HEK293T (cell line): ENCODE results near the gene EFTUD2.
"Not testable (repeated sequence)": the region's sequence is repeated elsewhere in the genome, so short reads cannot be mapped to it uniquely, and the experiment has no call there.

Source experiments
- CTCF ChIA-PET: fragments of 350-600 bp; formaldehyde crosslinking; extraction: SDS; loops from one replicate; lab custom pipeline; 2021; ENCODE audit warnings: antibody characterized with exemption, inconsistent platforms; lab: Yijun Ruan, JAX
- POLR2A ChIA-PET: fragments of 350-600 bp; formaldehyde crosslinking; extraction: SDS; loops from one replicate; lab custom pipeline; 2020; ENCODE audit warnings: antibody characterized with exemption, inconsistent platforms; lab: Yijun Ruan, JAX
- DNase-seq: peaks from one replicate; pipeline ENCODE4 v3.0.0; 2012; ENCODE audit warnings: mixed read lengths; ENCODE audit errors: extremely low spot score
- ARNT ChIP-seq: fragments of 450-650 bp; IDR thresholded peaks from 2 replicates; pipeline ENCODE4 v1.6.1; 2017; ENCODE audit warnings: mild to moderate bottlenecking
- BHLHE40 ChIP-seq: fragments of 450-650 bp; IDR thresholded peaks from 2 replicates; pipeline ENCODE4 v1.6.1; 2016; ENCODE audit warnings: mild to moderate bottlenecking, moderate library complexity, borderline replicate concordance
- CTBP1 ChIP-seq: fragments of 450-650 bp; IDR thresholded peaks from 2 replicates; pipeline ENCODE4 v1.6.1; 2016; ENCODE audit warnings: borderline replicate concordance
- ELF4 ChIP-seq: fragments of 450-650 bp; IDR thresholded peaks from 2 replicates; pipeline ENCODE4 v1.6.1; 2017; ENCODE audit warnings: antibody characterized with exemption
- FOXA1 ChIP-seq: fragments of 450-650 bp; IDR thresholded peaks from 2 replicates; pipeline ENCODE4 v1.6.1; 2016; ENCODE audit warnings: mild to moderate bottlenecking
- FOXK2 ChIP-seq: fragments of 450-650 bp; IDR thresholded peaks from 2 replicates; pipeline ENCODE4 v1.6.1; 2016; ENCODE audit warnings: mild to moderate bottlenecking
- FOXM1 ChIP-seq: fragments of 450-650 bp; IDR thresholded peaks from 2 replicates; pipeline ENCODE4 v1.6.1; 2017; ENCODE audit warnings: mild to moderate bottlenecking, borderline replicate concordance
- HDGF ChIP-seq: fragments of 450-650 bp; IDR thresholded peaks from 2 replicates; pipeline ENCODE4 v1.6.1; 2017; ENCODE audit warnings: antibody characterized with exemption, borderline replicate concordance
- L3MBTL2 ChIP-seq: fragments of 450-650 bp; conservative IDR thresholded peaks from 2 replicates; pipeline ENCODE4 v1.6.1; 2016; ENCODE audit warnings: mild to moderate bottlenecking
- LEF1 ChIP-seq: fragments of 450-650 bp; IDR thresholded peaks from 2 replicates; pipeline ENCODE4 v1.6.1; 2017; ENCODE audit warnings: mild to moderate bottlenecking, borderline replicate concordance
- NFRKB ChIP-seq: fragments of 450-650 bp; IDR thresholded peaks from 2 replicates; pipeline ENCODE4 v1.6.1; 2016; ENCODE audit warnings: mild to moderate bottlenecking, moderate library complexity
- PKNOX1 ChIP-seq: fragments of 450-650 bp; IDR thresholded peaks from 2 replicates; pipeline ENCODE4 v1.6.1; 2016
- SP1 ChIP-seq: fragments of 450-650 bp; IDR thresholded peaks from 2 replicates; pipeline ENCODE4 v1.6.1; 2017
- SUZ12 ChIP-seq: fragments of 450-650 bp; IDR thresholded peaks from 2 replicates; pipeline ENCODE4 v1.6.1; 2016; ENCODE audit warnings: mild to moderate bottlenecking
- TARDBP ChIP-seq: fragments of 450-650 bp; IDR thresholded peaks from 2 replicates; pipeline ENCODE4 v1.6.1; 2016
- ZNF384 ChIP-seq: fragments of 450-650 bp; IDR thresholded peaks from 2 replicates; pipeline ENCODE4 v1.6.1; 2016

The EFTUD2 gene

GRCh38 chr17:44899074-44899782, at the start of gene EFTUD2:
TSS of gene EFTUD2 (minus strand) at chr17:44899445. CDS start at chr17:44894521, 4,924 bp downstream.
- DNase-seq = peak; percentile 94
- CTCF ChIA-PET = interaction anchor here (0.7 kb wide), 2 partner anchors 21 to 34 kb away, joined by 3 read pairs; no protein-coding TSS in a partner anchor
- POLR2A ChIA-PET = interaction anchor here (0.6 to 4.7 kb wide), 9 partner anchors 8 to 152 kb away, joined by 3 to 37 read pairs (median 3); partner anchors contain the start of gene DCAKD
- TF ChIP-seq TARDBP (0 out of 2 replicates have a peak, but pooled peaks have one; percentile 18), ARNT (peak; percentile 51; the same call in 1 of the 2 replicates), ELF4 (peak; percentile 80), L3MBTL2 (peak; percentile 94), LEF1 (0 out of 2 replicates have a peak, but pooled peaks have one; percentile 25), CTBP1 (peak; percentile 56; the same call in 1 of the 2 replicates), PKNOX1 (no peak), FOXM1 (peak; percentile 39; the same call in 1 of the 2 replicates), HDGF (no peak)

- DNase-seq = no peak
- no peak for TF ChIP-seq NFRKB
- TF ChIP-seq FOXK2 = no peak
- no peak for TF ChIP-seq L3MBTL2
- no peak for TF ChIP-seq ARNT
- no peak for TF ChIP-seq CTBP1
- TF ChIP-seq HDGF = no peak
- no peak for TF ChIP-seq SUZ12
- ChIA-PET CTCF (no interaction called here), POLR2A (interaction anchor here (1.1 to 2.1 kb wide), 3 partner anchors 12 to 102 kb away, joined by 4 to 6 read pairs (median 4); partner anchors contain the start of gene C1QL1)
Observed at GRCh38 chr17:44948315-44948795, 49.1 kb upstream of the EFTUD2 start.

DNA sequence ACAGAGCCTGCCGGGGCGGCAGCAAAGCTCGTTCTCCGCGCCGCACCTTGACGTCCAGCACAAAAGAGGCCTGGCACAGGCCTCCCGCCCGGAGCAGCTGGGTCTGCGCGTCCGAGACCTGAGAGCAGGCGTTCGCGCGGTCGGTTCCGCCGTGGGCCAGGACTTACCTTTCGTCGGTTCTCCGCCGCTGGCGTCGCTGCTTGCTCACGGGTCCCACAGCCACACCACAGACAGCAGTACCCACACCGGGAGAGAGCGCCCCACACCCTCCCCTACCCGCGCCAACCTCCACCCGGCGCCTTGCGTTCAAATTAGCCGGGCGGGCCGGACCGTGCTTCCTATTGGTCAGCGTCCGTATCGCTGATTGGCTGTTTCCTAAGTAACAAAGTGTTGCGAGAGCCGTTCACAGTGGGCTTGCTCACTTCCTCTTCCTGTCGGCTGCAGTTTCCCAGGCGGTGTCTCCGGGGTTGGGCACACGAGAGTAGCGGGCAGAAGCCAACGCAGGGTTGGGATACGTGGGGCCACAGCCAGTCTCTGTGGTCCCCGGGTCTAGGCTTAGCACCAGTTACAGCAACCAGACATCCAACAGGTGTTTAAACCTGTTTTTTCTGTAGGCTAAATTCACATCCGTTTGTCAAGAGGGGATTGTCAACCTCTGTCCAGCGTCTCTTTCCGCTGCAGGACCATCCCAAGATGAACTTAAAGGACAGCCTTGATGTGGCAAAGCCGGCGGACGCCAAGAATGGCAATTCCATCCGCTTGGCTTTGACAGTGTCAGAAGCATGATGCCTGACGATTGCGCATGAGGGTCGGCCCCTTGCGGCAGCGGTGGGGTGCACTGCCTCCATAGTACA, 48.4 kb upstream of the EFTUD2 start, which contains the start of gene KIF18B:
TSS of gene KIF18B (minus strand) at position 313 of the 854 bp plus-strand sequence. CDS start 11,429 bp downstream, outside the sequence.
- TF ChIP-seq SUZ12 = no peak
- TF ChIP-seq ARNT = no peak
- no peak for TF ChIP-seq LEF1
- TF ChIP-seq ELF4 = peak; percentile 64
- TF ChIP-seq PKNOX1 = 0 out of 2 replicates have a peak, but pooled peaks have one; percentile 24
- TF ChIP-seq FOXA1 = no peak
- peak; percentile 99 for TF ChIP-seq FOXM1
- TF ChIP-seq TARDBP = no peak
- no peak for TF ChIP-seq HDGF
- TF ChIP-seq CTBP1 = no peak
- no peak for TF ChIP-seq NFRKB
- TF ChIP-seq FOXK2 = no peak
- peak; percentile 77 for TF ChIP-seq L3MBTL2
- TF ChIP-seq BHLHE40 = no peak
- no peak for TF ChIP-seq SP1
- no peak for TF ChIP-seq ZNF384
- DNase-seq = peak; percentile 94
- ChIA-PET POLR2A (interaction anchor here (0.6 to 2.3 kb wide), 12 partner anchors 8 to 255 kb away, joined by 3 to 9 read pairs (median 4); partner anchors contain the start of gene C1QL1), CTCF (no interaction called here)

DNA sequence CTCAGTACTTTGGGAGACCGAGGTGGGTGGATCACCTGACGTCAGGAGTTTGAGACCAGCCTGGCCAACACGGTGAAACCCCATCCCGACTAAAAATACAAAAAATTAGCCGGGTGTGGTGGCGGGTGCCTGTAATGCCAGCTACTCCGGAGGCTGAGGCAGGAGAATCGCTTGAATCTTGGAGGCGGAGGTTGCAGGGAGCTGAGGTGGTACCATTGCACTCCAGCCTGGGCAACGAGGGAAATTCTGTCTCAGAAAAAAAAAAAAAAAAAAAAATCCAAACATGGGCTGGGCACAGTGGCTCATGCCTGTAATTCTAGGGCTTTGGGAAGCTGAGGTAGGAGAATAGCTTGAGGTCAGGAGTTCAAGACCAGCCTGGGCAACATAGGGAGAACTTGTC, 46.4 kb upstream of the EFTUD2 start:
- peak; percentile 76 for TF ChIP-seq ZNF384
- POLR2A ChIA-PET = interaction anchor here (2.3 kb wide), 1 partner anchor 35 kb away, joined by 9 read pairs; no protein-coding TSS in a partner anchor
- CTCF ChIA-PET = interaction anchor here (0.9 kb wide), 1 partner anchor 77 kb away, joined by 4 read pairs; no protein-coding TSS in a partner anchor
- DNase-seq = not testable (repeated sequence)

DNA sequence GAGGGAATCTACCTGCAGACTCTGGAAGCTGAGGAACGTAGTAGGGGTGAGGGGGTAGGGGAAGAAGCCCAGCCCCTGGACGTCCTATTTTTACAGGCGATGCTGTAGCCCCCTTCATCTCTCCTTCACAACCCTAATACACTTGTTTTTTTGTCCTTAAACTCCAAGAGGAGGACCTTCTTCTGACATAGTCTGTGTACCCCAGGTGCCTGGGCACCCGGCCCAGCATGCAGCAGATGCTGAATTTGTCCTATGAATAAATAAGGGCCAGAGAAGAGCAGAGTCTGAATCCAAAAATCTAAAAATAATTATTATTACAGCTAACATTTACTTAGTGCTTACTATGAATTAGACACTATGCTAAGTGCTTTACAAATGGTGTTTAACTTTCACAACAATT, 43.2 kb upstream of the EFTUD2 start:
- no peak for TF ChIP-seq FOXK2
- no peak for TF ChIP-seq TARDBP
- TF ChIP-seq ARNT = no peak
- TF ChIP-seq HDGF = no peak
- TF ChIP-seq ELF4 = no peak
- no peak for TF ChIP-seq NFRKB
- TF ChIP-seq SP1 = no peak
- no peak for TF ChIP-seq LEF1
- no peak for TF ChIP-seq L3MBTL2
- no peak for TF ChIP-seq CTBP1
- TF ChIP-seq PKNOX1 = no peak
- TF ChIP-seq BHLHE40 = no peak
- TF ChIP-seq FOXA1 = no peak
- TF ChIP-seq ZNF384 = no peak
- TF ChIP-seq SUZ12 = no peak
- ChIA-PET CTCF (interaction anchor here (0.7 kb wide), 1 partner anchor 77 kb away, joined by 3 read pairs; no protein-coding TSS in a partner anchor), POLR2A (interaction anchor here (1.9 kb wide), 1 partner anchor 77 kb away, joined by 4 read pairs; no protein-coding TSS in a partner anchor)
- no peak for DNase-seq
